ENCODE results near the gene TNXB. TPM values are rescaled to one million over a fixed set of nuclear protein-coding genes. Genes with fewer than 3 reads are reported as not detected.

Gene TNXB
- total RNA-seq, 4 donors from 2014 or later = 42.2 to 112 (median 80.9) TPM

DNA sequence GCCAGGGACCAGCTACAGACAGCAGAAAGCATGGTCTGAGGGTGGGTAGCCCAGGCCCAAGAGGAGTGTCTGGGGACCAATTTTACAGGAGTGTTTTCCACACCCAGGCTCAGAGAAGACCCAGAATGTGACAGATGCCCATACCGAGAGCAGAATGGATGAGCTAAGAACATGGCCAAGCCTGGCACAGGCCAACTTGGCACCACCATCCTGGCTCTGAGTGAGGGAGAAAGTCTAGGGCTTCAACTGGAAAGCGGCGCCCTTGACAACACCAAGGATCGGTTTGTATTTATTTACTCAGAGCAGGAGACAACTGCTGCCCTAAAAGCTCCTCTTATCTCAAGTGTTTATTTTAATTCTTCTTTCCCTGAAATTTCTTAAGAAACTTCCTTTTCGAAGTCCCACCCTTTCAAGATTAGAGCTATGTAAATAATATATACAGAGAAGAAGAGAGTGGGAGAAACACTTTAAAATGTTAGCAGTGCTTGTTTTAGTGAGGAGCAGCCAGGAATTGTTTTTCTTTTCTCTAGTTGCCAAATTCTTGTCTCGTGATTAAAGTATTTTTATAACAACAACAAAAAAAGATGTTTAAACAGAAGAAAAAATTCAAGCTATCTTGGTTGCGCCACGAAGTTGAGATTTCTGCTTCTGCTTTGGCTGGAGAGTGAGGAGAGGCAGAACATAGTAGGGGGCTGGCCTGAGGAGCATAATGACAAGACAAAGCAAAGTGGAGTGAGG is 16.2 kb downstream of the TNXB start:
- intact Hi-C loops (cut with DNase I) = no loop called here
- Histone ChIP-seq H3K36me3 (peaks cover 0 to 5% of the 10 kb centered on the region in 2 donors), H3K4me1 (peaks cover 29 to 37% of the 10 kb centered on the region in 2 donors), H3K9me3 (no peaks in the 10 kb centered on the region), H3K4me3 (replicated peaks in 1 of 3) (no peak overlapping the region), H3K27me3 (peaks cover 4% of the 10 kb centered on the region), H3K27ac (peak overlapping the region; percentile 11 to 84 (median 83))
- DNase-seq = peak; percentile 59 to 67
- 26 to 36% methylated on average over 8 of the region's 8 CpGs for WGBS, 2 donors
- TF ChIP-seq POLR2A (IDR thresholded peaks at IDR 0.05) = no peak
- TF ChIP-seq, protein P1, sequence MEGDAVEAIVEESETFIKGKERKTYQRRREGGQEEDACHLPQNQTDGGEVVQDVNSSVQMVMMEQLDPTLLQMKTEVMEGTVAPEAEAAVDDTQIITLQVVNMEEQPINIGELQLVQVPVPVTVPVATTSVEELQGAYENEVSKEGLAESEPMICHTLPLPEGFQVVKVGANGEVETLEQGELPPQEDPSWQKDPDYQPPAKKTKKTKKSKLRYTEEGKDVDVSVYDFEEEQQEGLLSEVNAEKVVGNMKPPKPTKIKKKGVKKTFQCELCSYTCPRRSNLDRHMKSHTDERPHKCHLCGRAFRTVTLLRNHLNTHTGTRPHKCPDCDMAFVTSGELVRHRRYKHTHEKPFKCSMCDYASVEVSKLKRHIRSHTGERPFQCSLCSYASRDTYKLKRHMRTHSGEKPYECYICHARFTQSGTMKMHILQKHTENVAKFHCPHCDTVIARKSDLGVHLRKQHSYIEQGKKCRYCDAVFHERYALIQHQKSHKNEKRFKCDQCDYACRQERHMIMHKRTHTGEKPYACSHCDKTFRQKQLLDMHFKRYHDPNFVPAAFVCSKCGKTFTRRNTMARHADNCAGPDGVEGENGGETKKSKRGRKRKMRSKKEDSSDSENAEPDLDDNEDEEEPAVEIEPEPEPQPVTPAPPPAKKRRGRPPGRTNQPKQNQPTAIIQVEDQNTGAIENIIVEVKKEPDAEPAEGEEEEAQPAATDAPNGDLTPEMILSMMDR (IDR thresholded peaks at IDR 0.05) = no peak

DNA sequence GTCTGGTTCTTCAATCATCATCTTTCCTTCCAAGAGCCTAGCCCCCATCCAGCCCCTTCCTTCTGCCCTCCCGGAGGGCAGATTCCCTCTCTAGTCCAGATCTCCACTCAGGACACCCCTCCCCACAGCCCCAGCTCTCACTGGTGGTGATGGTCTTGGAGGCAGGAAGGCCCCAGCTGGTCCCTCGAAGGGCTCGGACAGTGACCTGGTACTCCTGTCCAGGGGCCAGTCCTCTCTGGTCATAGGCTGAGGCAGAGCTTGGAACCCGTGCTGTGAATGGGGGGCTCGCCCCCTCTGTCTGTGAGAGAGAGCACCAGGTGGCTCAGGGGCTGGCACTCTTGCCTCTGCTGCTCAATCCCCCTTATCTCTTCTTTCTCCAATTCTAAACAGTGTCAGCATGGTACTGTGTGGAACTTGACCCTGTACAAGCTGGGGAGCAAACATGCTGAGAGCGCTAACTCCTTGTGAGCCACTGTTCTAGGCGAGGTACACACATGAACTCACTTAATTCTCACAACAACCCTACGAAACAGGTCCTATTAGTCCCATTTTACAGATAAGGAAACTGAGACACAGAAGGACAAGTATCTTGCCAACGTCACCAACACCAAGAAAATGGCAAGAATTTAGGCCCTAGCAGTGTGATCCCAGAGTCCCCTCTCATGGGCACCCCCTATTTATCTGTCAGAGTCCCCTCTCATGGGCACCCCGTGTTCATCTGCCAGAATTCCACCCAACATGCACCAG is 19.9 kb downstream of the TNXB start:
- no peak overlapping the region for H3K4me3 ChIP-seq (replicated peaks in 1 of 3)
- peaks cover 29 to 49% of the 10 kb centered on the region in 2 donors for H3K4me1 ChIP-seq
- H3K27ac ChIP-seq = no peak overlapping the region
- H3K27me3 ChIP-seq = no peaks in the 10 kb centered on the region
- H3K9me3 ChIP-seq = no peaks in the 10 kb centered on the region
- intact Hi-C loops (cut with DNase I) = no loop called here
- no peak for DNase-seq
- no peak for TF ChIP-seq POLR2A (IDR thresholded peaks at IDR 0.05)
- TF ChIP-seq, protein P1 (IDR thresholded peaks at IDR 0.05) = no peak
- WGBS, 2 donors = 89 to 90% methylated on average over 9 to 10 of the region's 10 CpGs
- no peaks in the 10 kb centered on the region for H3K36me3 ChIP-seq

DNA sequence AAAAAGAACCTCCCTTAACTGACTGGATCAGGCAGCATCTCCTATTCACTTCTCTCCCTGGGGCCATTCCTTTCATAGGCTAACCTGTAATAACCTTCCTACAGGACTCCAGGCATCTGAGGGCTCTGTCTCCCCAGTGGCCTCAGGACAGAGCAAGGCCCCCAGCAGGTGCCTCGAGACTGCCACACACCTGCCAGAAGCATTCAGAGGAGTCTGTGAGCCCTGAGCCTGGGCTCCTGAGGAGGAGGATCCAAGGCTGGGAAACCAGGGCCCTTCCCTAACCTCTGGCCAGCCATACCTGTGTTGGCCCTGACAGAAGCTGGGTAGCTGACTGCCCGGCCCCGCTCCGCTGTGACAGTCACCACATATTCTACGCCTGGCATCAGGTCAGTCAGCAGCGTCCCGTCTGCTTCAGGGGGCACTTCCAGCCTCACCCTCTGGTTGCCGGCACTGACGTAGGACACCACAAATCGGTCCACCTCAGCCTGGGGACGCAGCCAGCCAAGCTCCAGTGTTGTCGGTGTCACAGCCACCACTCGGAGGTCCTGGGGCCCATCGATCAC is 20.6 kb downstream of the TNXB start:
- Histone ChIP-seq H3K27ac (peak overlapping the region in 2 of 3 donors; percentile 66 to 80), H3K4me1 (peaks cover 27 to 46% of the 10 kb centered on the region in 2 donors), H3K36me3 (no peaks in the 10 kb centered on the region), H3K9me3 (no peaks in the 10 kb centered on the region), H3K4me3 (replicated peaks in 1 of 3) (no peak overlapping the region), H3K27me3 (no peaks in the 10 kb centered on the region)
- TF ChIP-seq POLR2A (IDR thresholded peaks at IDR 0.05) = no peak
- TF ChIP-seq, protein P1 (IDR thresholded peaks at IDR 0.05) = no peak
- intact Hi-C loops (cut with DNase I) = no loop called here
- 90 to 93% methylated on average over 13 to 14 of the region's 14 CpGs for WGBS, 2 donors
- no peak for DNase-seq

DNA sequence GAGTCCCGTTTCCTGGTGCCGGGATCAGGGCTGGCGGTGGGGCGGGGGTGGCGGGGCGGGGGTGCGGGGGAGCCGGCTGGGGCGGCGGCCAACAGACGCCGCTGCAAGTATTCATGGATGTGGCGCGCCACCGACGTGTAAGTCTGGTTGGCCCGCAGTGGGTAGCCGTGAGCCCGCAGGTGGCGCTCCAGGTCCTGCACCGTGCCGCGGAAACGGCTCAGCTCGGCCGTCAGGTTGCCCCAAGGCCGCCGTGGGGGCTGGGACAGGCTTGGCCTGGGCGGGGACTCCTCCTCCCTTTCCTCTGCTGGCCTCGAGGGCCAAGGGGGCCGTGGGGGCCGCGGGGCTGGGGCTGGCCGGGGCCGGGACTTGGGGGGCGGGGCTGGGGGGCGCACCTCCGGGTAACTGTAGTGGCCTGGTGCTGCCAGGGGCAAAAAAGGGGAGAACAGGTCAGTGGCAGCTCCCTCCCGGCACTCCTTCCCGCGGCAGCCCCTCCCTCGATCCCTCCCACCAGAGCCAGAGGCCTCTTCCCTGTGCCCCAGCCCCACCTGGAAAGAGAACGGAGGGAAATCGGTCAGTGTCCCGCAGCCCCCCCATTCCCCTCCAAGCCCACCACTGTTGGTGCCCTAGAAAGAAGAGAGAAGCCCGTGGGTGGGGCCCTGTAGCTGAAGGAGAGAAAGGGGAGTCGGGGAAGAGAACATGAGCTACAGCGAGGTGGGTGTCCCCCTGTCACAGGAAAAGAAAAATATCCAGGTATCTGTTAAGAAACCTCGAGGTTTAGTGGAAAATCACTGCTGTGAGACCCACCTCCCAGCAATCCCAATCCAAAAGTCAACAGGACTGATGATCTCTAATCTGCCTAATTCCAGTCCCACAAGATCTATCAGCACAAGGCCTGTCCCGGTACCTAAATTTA is 21.3 kb downstream of the TNXB start:
- no peak for TF ChIP-seq POLR2A (IDR thresholded peaks at IDR 0.05)
- TF ChIP-seq, protein P1 (IDR thresholded peaks at IDR 0.05) = peak in 5 of 6 experiments; percentile 17 to 84 (median 69)
- no peaks in the 10 kb centered on the region for H3K36me3 ChIP-seq
- H3K27me3 ChIP-seq = no peaks in the 10 kb centered on the region
- intact Hi-C loops (cut with DNase I) = no loop called here
- peaks cover 21 to 42% of the 10 kb centered on the region in 2 donors for H3K4me1 ChIP-seq
- peak overlapping the region; percentile 60 to 80 (median 66) for H3K27ac ChIP-seq
- WGBS, 2 donors = 44 to 45% methylated on average over 10 to 11 of the region's 50 CpGs
- no peaks in the 10 kb centered on the region for H3K9me3 ChIP-seq
- peak; percentile 88 to 89 for DNase-seq
- peak overlapping the region in 1 of 3 donors; percentile 10 for H3K4me3 ChIP-seq (replicated peaks in 1 of 3)
